Uterus (tissue), 2 donors: ENCODE measurements around the gene GALNTL6.

ENCODE experiments used
- POLR2A ChIP-seq, 2 donors: fragments of 450-650 bp; IDR thresholded peaks; one replicate each; pipeline ENCODE4 v1.6.1; 2016; ENCODE audit warnings: antibody characterized with exemption in 2 of 2, mild to moderate bottlenecking in 1 of 2, moderate library complexity in 1 of 2
- TF ChIP-seq, protein P1 (sequence below), 4 experiments: fragments of 200-600 bp in 2 of 4; fragments of 450-650 bp in 2 of 4; sonication (generic) in 2 of 4; IDR thresholded peaks; one replicate each; pipeline ENCODE4 v1.5.1; 2016 to 2019; ENCODE audit warnings: antibody characterized with exemption in 4 of 4, mild to moderate bottlenecking in 2 of 4, moderate library complexity in 1 of 4

DNA sequence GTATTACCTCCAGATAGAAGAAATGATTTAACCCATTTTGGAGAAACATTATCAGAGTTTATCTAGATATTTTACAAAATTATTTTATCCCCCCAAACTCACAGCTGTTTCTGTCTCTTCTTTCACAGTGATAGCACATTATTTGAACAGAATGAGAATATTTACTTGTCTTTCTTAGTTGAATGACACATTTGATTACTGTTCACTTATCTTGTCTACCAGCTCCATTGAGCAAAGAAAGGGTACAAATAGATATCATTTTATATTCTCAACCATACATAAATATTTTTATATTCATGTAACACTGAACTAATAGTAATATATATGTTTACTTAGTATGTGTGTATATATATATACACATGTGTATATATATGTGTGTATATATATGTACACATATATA is 364.2 kb downstream of the GALNTL6 start:
- TF ChIP-seq, protein P1, sequence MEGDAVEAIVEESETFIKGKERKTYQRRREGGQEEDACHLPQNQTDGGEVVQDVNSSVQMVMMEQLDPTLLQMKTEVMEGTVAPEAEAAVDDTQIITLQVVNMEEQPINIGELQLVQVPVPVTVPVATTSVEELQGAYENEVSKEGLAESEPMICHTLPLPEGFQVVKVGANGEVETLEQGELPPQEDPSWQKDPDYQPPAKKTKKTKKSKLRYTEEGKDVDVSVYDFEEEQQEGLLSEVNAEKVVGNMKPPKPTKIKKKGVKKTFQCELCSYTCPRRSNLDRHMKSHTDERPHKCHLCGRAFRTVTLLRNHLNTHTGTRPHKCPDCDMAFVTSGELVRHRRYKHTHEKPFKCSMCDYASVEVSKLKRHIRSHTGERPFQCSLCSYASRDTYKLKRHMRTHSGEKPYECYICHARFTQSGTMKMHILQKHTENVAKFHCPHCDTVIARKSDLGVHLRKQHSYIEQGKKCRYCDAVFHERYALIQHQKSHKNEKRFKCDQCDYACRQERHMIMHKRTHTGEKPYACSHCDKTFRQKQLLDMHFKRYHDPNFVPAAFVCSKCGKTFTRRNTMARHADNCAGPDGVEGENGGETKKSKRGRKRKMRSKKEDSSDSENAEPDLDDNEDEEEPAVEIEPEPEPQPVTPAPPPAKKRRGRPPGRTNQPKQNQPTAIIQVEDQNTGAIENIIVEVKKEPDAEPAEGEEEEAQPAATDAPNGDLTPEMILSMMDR (IDR thresholded peaks at IDR 0.05), result no peak
- TF ChIP-seq POLR2A (IDR thresholded peaks at IDR 0.05), result no peak
